ENCODE results near the gene BPIFB2. TPM values are rescaled to one million over a fixed set of nuclear protein-coding genes. Genes with fewer than 3 reads are reported as not detected.

The BPIFB2 gene
- total and polyA plus RNA-seq, 9 donors = 0.26 TPM; not detected in 8

DNA sequence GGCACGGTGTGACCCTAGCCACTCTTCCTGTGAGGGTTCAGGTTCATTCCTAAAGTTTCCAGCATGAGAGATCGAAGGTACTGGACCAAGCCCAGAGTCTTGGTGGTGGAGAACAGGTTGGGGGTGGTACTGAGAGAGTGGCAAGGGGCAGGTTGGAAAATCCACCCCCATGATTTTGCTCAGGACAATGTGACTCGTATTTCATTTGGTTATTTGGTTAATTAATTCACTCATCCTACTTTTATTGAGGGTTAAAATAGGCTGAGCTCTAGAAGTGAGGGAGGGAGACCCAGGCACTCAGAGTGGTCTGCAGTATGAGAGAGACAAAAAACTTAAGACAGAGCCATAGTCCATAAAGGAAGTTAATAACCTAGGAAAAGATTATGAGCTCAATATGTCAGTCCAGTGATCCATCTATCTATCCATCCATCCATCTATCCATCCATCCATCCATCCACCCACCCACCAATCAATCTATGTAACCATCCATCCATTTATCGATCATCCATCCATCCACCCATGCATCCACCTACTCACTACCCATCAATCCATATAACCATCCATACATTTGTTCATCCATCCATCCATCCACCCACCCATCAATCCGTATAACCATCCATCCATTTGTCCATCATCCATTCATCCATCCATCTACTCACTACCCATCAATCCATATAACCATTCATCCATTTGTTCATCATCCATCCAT lies 17.3 kb downstream of the BPIFB2 start:
- intact Hi-C loops (cut with DNase I) = loop anchor here in 1 of 4 donors (5.0 kb wide), 1 partner anchor 333 kb away; no protein-coding TSS in a partner anchor
- 60 to 64% (median 60%) methylated on average over 5 of the region's 5 CpGs for WGBS, 3 donors
- Histone ChIP-seq H3K27ac (no peak overlapping the region), H3K27me3 (no peaks in the 10 kb centered on the region), H3K36me3 (no peaks in the 10 kb centered on the region), H3K9me3 (no peaks in the 10 kb centered on the region), H3K4me1 (ENCODE audit: insufficient read depth) (no peaks in the 10 kb centered on the region), H3K4me3 (no peak overlapping the region)
- no peak for TF ChIP-seq EP300 (IDR thresholded peaks at IDR 0.05)
- TF ChIP-seq, protein P1, sequence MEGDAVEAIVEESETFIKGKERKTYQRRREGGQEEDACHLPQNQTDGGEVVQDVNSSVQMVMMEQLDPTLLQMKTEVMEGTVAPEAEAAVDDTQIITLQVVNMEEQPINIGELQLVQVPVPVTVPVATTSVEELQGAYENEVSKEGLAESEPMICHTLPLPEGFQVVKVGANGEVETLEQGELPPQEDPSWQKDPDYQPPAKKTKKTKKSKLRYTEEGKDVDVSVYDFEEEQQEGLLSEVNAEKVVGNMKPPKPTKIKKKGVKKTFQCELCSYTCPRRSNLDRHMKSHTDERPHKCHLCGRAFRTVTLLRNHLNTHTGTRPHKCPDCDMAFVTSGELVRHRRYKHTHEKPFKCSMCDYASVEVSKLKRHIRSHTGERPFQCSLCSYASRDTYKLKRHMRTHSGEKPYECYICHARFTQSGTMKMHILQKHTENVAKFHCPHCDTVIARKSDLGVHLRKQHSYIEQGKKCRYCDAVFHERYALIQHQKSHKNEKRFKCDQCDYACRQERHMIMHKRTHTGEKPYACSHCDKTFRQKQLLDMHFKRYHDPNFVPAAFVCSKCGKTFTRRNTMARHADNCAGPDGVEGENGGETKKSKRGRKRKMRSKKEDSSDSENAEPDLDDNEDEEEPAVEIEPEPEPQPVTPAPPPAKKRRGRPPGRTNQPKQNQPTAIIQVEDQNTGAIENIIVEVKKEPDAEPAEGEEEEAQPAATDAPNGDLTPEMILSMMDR (IDR thresholded peaks at IDR 0.05) = no peak
- no peak for TF ChIP-seq POLR2A (IDR thresholded peaks at IDR 0.05)
- no peak for DNase-seq

DNA sequence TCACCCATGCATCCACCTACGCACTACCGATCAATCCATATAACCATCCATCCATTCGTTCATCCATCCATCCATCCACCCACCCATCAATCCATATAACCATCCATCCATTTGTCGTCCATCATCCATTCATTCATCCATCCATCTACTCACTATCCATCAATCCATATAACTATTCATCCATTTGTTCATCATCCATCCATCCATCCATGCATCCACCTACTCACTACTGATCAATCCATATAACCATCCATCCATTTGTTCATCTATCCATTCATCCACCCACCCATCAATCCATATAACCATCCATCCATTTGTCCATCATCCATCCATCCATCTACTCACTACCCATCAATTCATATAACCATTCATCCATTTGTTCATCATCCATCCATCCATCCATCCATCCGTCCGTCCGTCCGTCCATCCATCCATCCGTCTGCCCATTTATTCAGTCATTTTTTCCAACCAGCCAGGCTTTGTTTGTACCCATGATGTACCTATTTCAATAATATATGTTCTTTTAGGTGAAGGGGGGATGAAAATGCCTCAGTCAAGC lies 17.9 kb downstream of the BPIFB2 start:
- Histone ChIP-seq H3K27me3 (no peaks in the 10 kb centered on the region), H3K4me3 (no peak overlapping the region), H3K9me3 (no peaks in the 10 kb centered on the region), H3K27ac (no peak overlapping the region), H3K4me1 (ENCODE audit: insufficient read depth) (no peaks in the 10 kb centered on the region), H3K36me3 (no peaks in the 10 kb centered on the region)
- intact Hi-C loops (cut with DNase I) = loop anchor here in 1 of 4 donors (5.0 kb wide), 1 partner anchor 332 kb away; no protein-coding TSS in a partner anchor
- TF ChIP-seq EP300 (IDR thresholded peaks at IDR 0.05) = no peak
- TF ChIP-seq, protein P1 (IDR thresholded peaks at IDR 0.05) = no peak
- TF ChIP-seq POLR2A (IDR thresholded peaks at IDR 0.05) = no peak
- WGBS, 3 donors = 45 to 92% (median 88%) methylated on average over 9 of the region's 9 CpGs
- no peak for DNase-seq

DNA sequence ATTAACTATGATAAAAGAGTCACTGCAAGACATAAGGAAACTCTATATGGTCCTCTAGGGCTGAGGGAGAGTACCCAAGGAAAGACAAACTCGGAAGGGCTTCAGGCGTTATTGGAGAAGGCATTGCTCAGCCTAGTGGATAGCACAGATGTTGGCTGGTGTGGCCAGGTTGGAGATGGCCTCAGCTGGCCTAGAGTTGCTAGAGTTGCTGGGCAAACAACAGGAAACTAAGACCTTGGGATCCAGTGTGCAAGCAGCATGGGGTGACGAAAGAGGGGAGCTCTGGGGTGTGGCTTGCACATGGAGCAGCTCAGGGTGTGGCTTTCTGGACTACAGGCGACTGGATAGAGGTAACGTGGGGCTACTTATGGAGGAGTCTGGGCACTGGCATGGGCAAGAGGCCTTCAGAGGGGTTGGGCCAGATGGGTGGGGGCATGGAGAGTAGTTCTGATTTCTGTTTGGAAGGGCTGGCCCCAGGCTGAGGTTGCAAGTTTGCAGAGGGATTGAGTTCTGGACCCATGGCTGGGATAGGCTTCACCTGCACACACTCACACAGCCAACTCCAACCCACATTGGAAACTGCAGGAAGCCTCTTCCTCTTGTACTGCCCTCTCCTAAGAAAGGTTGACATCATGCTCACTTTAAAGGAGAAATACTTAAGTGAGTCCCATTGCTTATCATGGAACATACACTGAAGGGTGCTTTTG lies 18.7 kb downstream of the BPIFB2 start:
- Histone ChIP-seq H3K27me3 (no peaks in the 10 kb centered on the region), H3K4me3 (no peak overlapping the region), H3K4me1 (ENCODE audit: insufficient read depth) (no peaks in the 10 kb centered on the region), H3K36me3 (no peaks in the 10 kb centered on the region), H3K27ac (no peak overlapping the region), H3K9me3 (no peaks in the 10 kb centered on the region)
- intact Hi-C loops (cut with DNase I) = loop anchor here in 1 of 4 donors (5.0 kb wide), 1 partner anchor 331 kb away; no protein-coding TSS in a partner anchor
- WGBS, 3 donors = 60 to 70% (median 66%) methylated on average over 5 of the region's 5 CpGs
- DNase-seq = no peak
- TF ChIP-seq, protein P1 (IDR thresholded peaks at IDR 0.05) = no peak
- TF ChIP-seq POLR2A (IDR thresholded peaks at IDR 0.05) = no peak
- TF ChIP-seq EP300 (IDR thresholded peaks at IDR 0.05) = no peak
